T-helper 2 cell treated with Interferon-gamma antibody and Interleukin-4, amounts not matched to agents 100 ng/mL and 5 ng/mL, for 36 hours (primary cell): Measurements from ENCODE around the gene RAB31. TPM values are rescaled to one million over a fixed set of nuclear protein-coding genes. Genes with fewer than 3 reads are reported as not detected.

Experiments used
- intact Hi-C: fragments of 100-400 bp; cut with micrococcal nuclease; formaldehyde crosslinking; loops from one replicate; pipeline ENCODE4 v1.15.1; 2023
- total RNA-seq: library from RNA; stranded (reverse); gene quantifications from 2 replicates; pipeline ENCODE4 v1.2.3, GENCODE V29; 2022

The RAB31 gene
- total RNA-seq, 1 donor from 2014 or later = 0.57 TPM

DNA sequence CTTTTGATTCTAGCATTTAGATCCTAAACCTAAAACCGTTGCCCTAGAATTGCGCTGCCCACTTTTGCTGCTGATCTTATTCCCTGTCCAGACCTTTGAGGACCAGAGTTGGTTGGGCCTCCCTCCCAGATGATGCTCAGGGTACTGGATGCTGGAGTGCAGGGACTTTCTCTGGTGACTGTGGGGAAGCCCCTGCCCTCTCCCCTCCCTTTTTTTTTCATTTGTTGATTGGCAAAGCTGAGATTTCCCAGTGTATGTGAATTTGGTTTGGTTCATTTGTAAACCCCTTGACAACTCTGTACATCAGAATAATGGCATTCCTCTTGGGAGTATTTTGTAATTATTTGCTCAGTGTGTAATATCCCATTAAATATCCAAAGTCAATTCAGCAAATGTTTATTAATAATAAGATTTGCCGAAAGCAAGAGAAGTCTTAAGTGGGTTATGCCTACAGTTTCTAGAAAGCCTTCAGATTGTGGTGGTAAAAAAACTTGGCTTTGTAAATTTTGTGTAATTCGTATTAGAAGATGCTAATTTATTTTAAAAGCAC, 28.3 kb downstream of the RAB31 start:
- intact Hi-C loops = no loop called here

DNA sequence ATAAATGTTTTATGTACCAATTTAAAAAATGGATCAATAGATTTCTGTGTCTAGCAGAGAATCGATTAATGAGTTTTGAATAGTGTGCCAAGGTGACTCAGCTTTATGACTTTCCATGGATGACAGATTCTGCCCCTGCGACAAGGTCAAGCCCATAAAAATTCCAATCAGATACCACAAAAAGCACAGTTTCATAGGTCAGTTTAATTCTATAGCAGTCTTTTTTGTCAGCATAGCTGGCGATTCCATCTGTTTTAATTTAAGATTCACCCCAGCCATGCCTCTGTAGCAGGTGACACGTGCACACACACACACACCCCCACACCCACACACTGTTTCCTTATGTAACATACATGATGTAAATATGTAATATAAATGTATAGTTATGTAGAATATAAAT, 28.9 kb downstream of the RAB31 start:
- intact Hi-C loops = no loop called here

DNA sequence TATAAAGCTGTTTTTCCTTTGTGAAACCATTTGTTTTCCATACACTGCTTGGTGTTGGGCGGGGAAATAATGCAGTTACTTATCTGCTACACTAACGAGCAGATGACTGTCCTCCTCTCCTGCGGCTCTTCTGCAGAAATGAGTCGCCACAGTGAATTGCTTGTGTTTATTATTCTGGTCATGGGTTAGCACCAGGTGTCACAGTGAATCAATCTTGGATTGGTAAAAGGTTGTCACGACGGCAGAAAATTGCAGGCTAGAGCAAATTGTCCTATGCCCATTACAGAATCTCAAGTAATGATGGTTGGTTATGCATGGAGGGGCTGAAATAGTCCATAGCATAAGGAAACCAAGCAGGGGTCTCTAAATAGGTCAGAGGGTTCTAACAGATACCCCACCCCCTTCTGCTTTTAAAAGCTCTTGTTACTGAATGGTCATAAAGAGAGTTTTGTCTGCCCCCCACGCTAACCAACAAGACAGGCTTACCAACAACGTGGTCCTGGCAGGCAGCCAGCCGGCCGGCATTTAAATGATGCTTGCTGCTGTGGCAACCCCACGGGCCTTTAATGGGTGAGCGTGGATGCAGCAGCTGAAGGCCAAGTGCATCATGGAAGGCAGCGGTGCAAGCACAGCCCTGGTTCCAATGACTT, 29.5 kb downstream of the RAB31 start:
- intact Hi-C loops = no loop called here

DNA sequence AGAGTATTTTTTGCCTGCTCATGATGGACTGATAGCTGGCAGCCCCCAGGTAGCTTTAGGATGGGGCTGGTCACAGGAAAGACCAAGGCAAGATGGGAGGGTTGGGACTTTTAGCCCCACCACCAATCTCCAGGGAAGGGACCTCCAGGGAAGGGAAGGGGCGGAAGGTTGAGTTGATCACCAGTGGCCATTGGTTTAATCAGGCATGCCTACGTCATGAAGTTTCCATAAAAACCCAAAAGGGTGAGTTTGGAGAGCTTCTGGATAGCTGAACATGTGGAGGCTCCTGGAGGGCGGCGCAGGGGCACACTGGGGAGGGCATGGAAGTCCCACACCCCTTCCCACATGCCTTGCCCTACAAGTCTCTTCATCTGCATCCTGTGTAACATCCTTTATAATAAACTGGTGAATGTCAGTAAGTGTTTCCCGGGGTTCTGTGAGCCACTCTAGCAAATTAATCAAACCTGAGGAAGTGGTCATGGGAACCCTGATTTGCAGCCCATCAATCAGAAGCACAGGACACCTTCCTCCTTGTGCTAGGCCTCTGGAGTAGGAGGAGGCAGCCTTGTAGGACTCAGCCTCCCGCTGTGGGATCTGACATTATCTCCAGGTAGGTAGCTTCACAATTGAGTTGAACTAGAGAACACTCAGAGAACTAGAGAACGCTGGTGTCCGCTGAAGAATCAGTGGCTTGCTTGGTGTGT, 30.3 kb downstream of the RAB31 start:
- intact Hi-C loops = no loop called here

DNA sequence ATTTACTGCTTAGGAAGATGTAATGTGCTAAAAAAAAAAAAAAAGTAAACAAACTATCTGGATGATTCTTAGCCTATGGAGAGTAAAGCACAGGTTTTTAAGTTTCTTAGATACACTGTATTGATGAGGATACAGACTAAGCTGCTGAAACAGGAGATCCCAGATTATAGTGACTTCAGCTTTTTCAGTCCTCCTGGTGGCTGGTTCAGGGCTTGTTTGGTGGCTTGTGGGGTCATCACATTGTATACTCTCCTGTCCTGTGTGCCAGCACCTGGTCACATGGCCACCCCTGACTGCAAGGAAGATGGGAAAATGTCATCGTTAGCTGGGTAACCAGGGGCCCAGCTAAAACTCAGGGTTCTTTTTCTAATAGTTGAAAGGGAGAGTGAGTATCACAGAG, 31.4 kb downstream of the RAB31 start:
- intact Hi-C loops = no loop called here

DNA sequence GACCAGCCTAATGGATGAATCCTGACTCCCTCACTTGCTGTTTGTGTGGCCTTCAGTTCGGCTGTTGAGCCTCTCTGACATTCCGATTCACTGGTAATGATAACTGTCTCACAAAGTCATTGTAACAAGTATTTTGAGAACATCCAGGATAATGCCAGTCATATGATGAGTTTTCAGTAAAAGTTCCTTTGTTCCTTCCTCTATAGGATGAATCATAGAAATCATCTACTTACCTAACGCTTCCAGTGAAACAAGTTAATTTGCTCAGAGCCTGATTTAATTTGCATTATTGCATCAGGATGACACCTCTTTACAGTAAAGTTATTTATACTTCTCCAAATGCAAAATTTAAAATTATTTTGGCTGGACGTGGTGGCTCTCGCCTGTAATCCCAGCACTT, 32.0 kb downstream of the RAB31 start:
- intact Hi-C loops = no loop called here

DNA sequence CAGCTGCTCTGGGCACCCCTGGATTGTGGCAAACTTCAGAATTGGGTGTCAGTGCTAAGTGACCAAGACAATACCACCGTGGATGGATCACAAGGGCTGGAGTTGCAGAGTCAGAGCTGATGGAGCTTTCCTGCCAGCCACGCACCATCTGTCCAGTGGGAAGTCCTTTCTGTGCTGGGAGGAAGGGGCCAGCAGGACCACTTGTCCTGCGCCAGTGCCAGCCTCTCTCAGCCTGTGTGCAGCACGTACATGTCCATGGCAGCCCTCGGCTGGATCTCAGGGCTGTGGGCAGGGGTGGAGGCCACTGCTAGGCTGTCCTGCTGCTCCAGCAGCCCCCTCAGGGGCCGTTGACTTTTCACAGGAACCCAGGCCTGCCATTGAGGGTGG, 33.3 kb downstream of the RAB31 start:
- intact Hi-C loops = no loop called here

DNA sequence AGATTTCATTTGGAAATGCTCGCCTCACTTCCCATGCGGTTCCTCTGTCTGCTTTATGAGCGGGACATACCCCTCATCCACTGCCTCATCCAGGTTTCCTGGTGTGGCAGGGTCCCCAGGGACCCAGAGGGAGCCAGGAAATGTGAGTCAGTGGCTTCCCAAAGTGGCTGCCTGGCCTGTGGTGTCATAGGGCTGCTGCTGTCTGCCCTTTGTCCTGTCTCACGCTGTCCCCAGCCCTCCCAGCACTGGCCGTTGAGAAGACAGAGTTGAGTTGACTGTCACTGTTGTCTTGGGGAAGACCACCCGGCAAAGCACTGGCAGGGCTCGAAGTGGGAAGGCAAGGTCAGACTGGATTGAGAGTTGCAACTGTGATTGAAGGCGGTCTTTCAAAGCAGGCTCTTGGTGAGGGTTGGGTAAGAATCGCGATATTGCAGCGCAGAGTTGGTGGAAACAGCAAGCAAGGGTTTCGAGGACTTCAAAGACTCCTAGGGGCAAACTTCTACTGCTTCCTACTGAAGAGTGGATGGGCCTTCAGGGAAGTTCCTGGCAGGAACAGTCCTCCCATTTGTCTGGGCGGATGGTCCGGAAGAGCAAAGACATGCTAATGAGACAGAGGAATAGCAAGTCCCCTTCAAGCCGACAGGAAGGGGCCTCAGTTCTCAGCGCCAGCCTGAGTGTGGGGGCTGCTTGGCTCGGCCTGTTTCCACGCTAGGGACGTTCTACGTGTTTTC, 33.9 kb downstream of the RAB31 start:
- intact Hi-C loops = no loop called here

DNA sequence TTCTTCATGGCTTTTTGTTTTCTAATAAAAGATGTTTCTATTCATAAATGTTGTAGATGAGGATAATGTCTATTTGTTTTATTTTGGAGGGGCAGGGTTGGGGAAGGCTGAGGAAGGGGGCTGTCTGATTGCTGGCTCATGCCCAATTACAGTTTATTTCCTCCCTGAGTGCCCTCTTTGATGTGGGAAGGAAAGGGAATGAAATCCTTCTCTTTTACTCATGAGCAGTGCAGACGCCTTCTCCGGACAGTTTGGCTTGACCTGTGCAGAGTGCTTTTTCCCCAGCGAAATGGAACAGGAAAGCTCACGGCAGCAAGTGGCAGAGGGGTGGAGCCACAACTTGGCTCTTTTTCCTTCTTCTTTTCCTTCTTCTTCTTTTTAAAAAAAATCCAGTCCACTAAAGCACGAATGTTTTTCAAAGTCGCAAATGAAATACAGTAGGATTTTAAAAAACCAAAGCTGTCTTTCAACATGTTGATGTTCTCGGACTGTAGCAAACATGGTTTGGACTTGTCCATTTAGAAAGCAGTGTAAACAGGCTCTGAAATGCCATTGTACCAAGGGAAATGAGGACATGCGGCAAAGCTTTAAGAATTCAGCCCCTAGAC, 34.5 kb downstream of the RAB31 start:
- intact Hi-C loops = no loop called here

DNA sequence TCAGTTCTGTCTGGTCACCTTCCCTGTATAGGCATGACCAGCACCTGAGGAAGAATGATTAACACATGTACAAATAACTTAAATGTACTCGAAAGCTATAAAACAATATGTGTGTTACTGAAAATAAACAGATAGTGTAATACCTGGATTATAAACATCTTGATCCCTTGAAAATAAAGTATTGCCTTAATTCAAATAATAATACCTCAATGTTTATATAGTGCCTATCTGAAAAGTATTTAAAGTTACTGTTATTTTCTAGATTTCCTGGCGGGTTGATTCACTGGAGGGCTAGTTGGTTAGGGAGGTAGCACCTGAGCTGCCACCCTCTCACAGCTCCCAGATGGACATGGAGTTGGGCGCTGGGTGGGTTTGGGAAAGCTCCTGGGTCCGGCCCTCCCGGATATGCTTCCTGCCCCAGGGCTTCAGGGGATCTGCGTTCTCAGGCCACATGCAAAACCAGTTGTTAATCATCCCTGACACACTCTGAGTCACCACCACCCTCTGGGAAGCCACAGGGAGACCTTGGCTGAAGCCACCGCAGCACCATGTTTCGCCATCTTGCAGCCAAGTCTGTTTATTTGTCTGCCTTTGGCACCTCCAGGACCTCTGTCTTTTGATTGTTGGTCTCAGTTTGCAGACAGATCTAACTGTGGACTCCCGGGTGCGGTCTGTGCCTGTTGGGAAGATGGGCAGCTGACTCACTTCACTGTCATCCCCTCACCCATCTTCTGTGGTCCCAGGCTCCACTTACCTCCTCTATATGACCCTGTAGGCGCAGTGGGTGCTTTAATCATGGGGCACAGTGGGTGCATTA, 35.3 kb downstream of the RAB31 start:
- intact Hi-C loops = no loop called here

DNA sequence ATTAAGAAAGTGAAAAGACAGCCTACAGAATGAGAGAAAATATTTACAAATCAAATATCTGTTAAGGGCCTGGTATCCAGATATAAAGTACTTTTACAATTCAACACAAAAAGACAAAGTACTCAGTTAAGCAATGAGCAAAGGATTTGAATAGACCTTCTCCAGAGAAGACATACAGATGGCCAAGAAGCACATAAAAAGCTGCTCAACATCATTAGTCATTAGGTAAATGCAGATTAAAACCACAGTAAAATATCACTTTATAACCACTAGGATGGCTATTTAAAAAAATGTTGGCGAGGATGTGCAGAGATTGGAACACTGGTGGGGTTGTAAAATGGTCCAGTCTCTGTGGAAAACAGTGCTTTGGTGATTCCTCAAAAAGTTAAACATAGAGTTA, 38.9 kb downstream of the RAB31 start:
- intact Hi-C loops = no loop called here

DNA sequence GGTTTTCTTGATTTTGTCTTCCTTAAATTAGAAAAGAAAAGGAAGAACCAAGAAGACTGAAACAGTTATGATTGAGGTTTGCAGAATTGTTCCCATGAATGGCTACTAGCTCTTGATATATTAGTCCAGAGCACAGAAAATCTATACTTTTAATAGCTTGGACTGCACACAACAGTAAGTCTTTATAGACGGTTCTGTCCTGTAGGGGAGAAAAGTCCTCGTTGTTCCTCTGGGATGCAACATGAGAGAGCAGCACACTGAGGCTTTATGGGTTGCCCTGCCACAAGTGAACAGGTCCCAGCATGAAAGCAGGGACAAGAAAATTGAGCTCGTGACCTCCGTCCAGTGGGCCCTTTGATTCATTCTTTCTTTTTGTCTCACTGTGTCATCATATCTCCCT, 41.5 kb downstream of the RAB31 start:
- intact Hi-C loops = no loop called here

DNA sequence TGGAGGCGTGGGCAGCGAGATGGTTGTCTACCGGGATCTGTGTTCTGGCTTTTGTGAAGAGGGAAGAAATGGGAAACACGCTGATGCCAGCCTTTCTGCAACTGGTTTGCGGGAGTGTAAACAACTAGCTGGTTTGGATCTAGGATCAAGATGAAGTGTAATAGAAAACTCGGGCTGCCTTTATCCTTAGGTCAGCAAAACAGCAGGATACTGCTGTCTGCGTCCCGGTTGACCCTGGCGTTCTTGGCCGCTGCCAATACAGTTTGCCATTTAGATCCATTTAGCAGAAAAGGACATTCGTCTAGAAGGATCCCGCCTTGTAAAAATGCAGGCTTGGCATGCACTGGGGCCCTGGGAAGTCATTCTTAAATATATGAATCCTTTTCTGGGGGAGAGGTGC, 42.0 kb downstream of the RAB31 start:
- intact Hi-C loops = no loop called here

DNA sequence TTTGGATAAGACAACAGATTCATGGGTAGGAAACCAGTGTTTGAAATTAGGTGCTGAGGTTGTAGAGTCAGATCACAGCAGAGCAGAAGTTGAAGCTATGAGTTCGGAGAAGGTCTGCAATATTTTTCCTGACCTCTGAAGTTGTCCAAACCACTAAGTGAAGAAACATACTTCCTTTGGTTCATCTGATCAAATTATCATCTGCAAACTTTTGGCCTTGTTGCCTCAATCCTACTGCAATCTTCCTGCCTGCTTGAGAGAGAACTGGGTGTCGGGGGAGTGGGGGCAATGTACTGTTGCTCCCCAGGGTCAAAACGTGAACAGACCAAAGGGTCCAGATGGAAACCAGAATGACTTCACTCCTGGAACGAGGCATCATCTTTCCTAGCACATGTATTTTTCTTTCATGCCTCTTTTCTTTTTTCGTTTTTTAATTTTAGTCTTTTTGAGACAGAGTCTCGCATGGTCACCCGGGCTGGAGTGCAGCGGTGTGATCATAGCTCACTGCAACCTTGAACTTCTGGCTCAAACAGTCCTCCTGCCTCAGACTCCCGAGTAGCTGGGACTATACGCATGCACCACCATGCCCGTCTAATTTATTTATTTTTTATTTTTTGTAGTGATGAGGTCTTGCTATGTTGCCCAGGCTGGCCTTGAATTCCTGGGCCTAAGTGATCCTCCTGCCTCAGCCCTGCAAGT, 42.7 kb downstream of the RAB31 start:
- intact Hi-C loops = no loop called here

DNA sequence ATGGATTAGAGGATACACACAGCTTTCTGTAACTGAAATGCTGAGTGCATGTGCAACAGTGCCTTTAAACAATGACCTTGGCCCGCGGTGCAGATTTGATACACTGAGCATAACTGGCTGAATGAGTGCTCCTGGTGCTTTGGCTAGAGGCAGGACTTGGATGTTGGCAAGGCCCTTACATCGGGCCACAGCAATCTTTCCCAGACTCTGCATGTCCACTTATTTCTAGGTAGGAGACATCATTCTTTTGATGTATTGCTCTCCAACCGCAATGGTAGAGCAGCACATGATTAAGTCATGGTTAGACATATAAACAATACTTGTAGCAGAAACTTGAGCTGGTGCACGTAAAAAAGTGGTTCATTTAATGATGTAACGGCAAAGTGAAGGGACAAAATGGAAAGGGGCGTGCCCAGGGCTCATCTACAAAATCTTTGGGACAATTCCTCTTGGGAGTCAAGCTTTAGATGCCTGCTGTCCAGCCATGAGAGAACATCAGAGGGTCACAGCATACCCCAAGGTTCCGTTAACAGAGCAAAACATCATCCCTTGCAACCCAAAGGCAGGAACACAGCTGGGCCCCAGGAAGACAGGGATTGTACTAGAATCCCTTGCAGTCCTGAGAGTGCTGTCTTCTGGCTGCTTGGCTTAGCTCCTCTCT, 43.4 kb downstream of the RAB31 start:
- intact Hi-C loops = no loop called here

DNA sequence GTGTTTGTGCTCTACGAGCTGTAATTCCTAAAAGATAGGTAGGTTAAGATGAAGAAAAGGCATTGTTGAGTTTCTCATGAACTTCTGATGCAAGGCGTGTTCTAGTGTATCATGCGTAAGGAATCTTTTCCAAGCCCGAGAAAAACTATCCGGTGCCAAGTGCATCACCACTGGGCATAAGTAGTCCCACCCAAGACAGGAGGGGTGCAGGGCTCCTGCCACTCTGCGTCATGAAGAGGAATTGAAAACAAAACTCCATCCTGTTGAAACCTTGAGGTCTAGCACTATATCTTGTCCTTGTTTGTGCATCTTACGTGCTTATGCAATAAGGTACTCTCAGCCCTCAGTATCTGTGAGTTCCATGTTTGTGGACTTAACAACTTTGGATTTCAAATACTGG, 45.7 kb downstream of the RAB31 start:
- intact Hi-C loops = no loop called here

DNA sequence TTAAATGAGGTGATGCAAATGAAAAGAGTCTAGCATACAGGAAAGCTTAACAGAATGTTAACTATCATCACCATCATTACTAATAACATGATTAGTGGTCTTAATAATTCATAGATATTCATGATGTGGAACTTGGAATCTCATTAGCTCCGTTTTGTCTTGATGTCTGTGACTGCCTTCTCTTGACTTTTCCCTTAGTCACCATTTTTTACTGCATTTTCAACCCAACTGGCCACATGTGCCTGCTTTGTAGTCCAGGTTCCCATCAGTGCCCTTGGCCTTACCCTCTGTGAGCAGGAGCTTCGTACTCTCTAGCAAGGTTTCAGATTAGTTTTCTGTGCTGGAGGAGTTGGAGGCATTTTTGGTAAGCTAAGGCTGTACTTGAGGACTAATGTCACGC, 47.0 kb downstream of the RAB31 start:
- intact Hi-C loops = no loop called here

DNA sequence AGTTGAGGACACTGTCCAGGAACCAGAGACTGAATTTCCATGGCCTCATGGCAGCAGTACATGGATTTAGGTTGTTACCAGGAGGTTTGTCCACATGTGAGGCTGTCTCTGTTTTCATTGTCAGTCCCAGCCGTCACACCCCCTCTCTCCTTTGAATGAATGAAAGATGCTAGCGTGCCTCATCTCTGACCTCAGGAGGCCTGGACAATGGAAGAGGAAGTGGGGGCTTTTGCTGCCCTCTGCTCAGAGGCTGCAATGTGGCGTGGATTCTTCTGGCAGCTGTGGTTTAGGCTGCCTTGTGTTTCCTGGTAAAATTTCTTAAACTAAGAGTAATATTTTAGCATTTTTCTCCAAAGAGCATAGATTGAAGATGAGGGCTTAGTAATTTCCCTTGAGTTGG, 47.5 kb downstream of the RAB31 start:
- intact Hi-C loops = no loop called here

DNA sequence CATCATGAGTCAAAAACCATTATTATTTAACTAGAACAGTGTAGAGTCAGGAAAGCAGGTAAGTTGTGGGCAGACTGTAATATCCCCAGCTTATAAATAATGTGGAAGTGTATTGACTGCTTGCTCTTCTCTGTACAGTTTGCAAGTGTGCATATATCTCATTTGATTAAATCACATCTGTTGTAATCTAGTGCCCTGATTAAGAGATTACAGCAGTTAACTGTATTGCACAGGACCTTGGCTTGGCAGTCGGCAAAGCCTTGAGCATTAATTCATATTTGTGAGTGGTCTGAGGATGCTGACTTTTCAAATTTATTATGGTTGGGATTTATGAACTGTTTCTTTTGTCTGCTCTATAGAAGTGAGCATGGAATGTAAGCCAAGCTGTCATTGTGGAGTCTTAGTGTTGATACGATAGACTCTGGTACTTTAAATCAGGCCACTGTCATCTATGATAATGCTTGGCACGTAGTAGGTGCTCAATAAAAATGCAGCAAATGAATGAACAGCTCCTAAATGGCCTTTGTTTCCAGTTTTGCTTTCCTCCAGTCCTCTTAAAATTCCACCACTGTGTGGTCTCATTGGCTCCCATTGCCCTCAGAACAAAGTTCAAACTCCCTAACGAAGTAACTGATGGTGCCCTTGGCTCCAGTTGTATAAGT, 48.3 kb downstream of the RAB31 start:
- intact Hi-C loops = no loop called here
